CD4-positive, alpha-beta memory T cell (primary cell): ENCODE results near the gene TET3. TPM values are rescaled to one million over a fixed set of nuclear protein-coding genes. Genes with fewer than 3 reads are reported as not detected.

Experiments used
- CTCF ChIA-PET: fragments of 350-600 bp; sonication (Branson Sonifier 250); formaldehyde crosslinking; loops from one replicate; lab custom pipeline; 2021; ENCODE audit warnings: inconsistent platforms; ENCODE audit not compliant: partially characterized antibody; lab: Charles Lee
- POLR2A ChIA-PET: fragments of 350-600 bp; sonication (Branson Sonifier 250); formaldehyde crosslinking; loops from one replicate; lab custom pipeline; 2021; ENCODE audit not compliant: partially characterized antibody; lab: Charles Lee
- DNase-seq, 5 donors: peaks; one replicate each; pipeline versions ENCODE4 v3.0.0 to v3.0.0-alpha.2; 2020 to 2022; ENCODE audit warnings: mixed read lengths in 1 of 5
- H3K27ac ChIP-seq: one replicate; pipeline ENCODE4 v1.7.0; 2013; ENCODE audit warnings: low read depth, low read length
- H3K27me3 ChIP-seq: 2 replicates; pipeline ENCODE4 v1.7.0; 2013; ENCODE audit warnings: mild to moderate bottlenecking, low read length, moderate library complexity; ENCODE audit not compliant: insufficient read depth
- H3K36me3 ChIP-seq: 2 replicates; pipeline ENCODE4 v1.7.0; 2013; ENCODE audit warnings: mild to moderate bottlenecking, low read length, moderate library complexity; ENCODE audit not compliant: insufficient read depth
- H3K4me1 ChIP-seq: 2 replicates; pipeline ENCODE4 v1.7.0; 2013; ENCODE audit warnings: mild to moderate bottlenecking, low read length, moderate library complexity; ENCODE audit not compliant: insufficient read depth
- H3K4me3 ChIP-seq, 2 donors: one replicate each; pipeline ENCODE4 v1.7.0; 2013; ENCODE audit warnings: low read length in 2 of 2, mild to moderate bottlenecking in 1 of 2
- H3K9me3 ChIP-seq, 2 donors: one replicate each; pipeline ENCODE4 v1.7.0; 2013; ENCODE audit warnings: low read length in 2 of 2, control low read depth in 1 of 2; ENCODE audit not compliant: control insufficient read depth in 1 of 2
- H3K27ac Mint-ChIP-seq, 7 donors: one replicate each; pipeline ENCODE4 v1.8.0; 2020 to 2021; ENCODE audit warnings: mixed read lengths in 7 of 7, mild to moderate bottlenecking in 6 of 7, inconsistent platforms in 3 of 7, moderate library complexity in 3 of 7
- H3K27me3 Mint-ChIP-seq, 2 donors: one replicate each; pipeline ENCODE4 v1.8.0; 2020 to 2021; ENCODE audit warnings: mixed read lengths in 2 of 2
- H3K36me3 Mint-ChIP-seq, 2 donors: one replicate each; pipeline ENCODE4 v1.8.0; 2020 to 2021; ENCODE audit warnings: mixed read lengths in 2 of 2, inconsistent platforms in 1 of 2, mild to moderate bottlenecking in 1 of 2
- H3K4me1 Mint-ChIP-seq, 4 donors: one replicate each; pipeline ENCODE4 v1.8.0; 2020 to 2021; ENCODE audit warnings: mixed read lengths in 4 of 4, mild to moderate bottlenecking in 1 of 4
- H3K4me3 Mint-ChIP-seq, 8 donors: one replicate each; pipeline ENCODE4 v1.8.0; 2020 to 2021; ENCODE audit warnings: mixed read lengths in 8 of 8, mild to moderate bottlenecking in 7 of 8, moderate library complexity in 6 of 8, inconsistent platforms in 3 of 8
- H3K9me3 Mint-ChIP-seq, 8 donors: one replicate each; pipeline ENCODE4 v1.8.0; 2020 to 2021; ENCODE audit warnings: mixed read lengths in 8 of 8, mild to moderate bottlenecking in 5 of 8, inconsistent platforms in 3 of 8, moderate library complexity in 1 of 8
- intact Hi-C: fragments of 100-400 bp; cut with micrococcal nuclease; formaldehyde crosslinking; loops from one replicate; pipeline ENCODE4 v1.15.1; 2023
- polyA plus RNA-seq, 2 donors: library from polyadenylated mRNA; unstranded; fragments of 300-500 nt; fragmentation: Illumina TruSeq; gene quantifications; one replicate each; pipeline ENCODE4 v1.2.3, GENCODE V29; 2021
- total RNA-seq, 2 experiments: library from RNA; stranded (reverse); gene quantifications; one replicate each; pipeline ENCODE4 v1.2.3, GENCODE V29; 2021

Gene TET3
- total and polyA plus RNA-seq, 4 experiments from 2014 or later, result 0.03 to 19.4 (median 9.4) TPM

DNA sequence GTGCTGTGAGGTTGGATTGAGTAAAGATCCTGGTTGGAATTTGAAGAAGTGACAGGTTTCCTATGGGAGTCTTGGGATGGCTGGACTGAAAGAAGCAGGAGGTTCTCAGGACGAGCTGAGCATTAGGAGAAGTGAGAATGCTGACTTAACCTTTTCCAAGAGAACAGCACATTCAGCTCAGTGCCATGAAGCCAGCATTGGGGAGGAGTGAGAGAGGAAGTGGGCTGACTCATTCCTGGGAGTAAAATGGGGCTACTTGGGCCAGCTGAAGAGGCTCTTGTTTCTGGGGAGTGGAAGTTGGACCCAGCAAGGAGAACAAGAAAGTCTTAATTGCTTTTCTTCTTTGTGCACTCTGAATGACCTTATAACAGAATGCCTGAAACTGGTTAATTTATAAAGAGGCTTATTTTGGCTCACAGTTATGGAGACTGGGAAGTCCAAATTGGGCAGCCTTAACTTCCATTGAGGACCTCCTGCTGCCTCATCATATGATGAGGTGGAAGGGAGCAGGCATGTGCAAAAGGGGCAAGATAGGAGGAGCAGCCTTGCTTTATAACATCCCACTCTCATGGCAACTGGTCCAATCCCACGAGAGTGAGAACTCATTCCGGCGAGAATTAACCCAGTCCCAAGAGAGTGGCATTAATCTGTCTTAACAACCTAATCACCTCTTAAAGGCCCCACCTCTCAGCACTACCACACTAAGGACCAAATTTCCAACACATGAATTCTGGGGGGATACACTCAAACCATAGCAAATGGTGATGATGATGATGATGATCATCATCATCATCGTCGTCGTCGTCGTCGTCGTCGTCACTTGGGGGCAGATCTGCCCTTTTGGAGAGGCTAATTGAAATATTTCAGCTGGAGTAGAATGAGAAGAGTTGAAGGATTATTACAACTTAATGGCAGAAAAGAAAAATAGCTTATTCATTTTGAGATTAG lies 31.9 kb upstream of the TET3 start:
- Mint-ChIP-seq H3K4me1 (peaks cover 26 to 42% (median 33%) of the 10 kb centered on the region in 4 donors), H3K27ac (peak overlapping the region in 5 of 7 donors; percentile 5 to 77 (median 60)), H3K4me3 (no peak overlapping the region), H3K9me3 (no peaks in the 10 kb centered on the region), H3K27me3 (no peaks in the 10 kb centered on the region), H3K36me3 (peaks cover 68 to 77% of the 10 kb centered on the region in 2 donors)
- ChIA-PET CTCF (interaction anchor here (0.7 to 2.0 kb wide), 2 partner anchors 8 to 35 kb away, joined by 3 to 5 read pairs; no protein-coding TSS in a partner anchor), POLR2A (no interaction called here)
- Histone ChIP-seq H3K9me3 (no peaks in the 10 kb centered on the region), H3K4me3 (no peak overlapping the region), H3K27me3 (no peaks in the 10 kb centered on the region), H3K4me1 (peaks cover 21% of the 10 kb centered on the region), H3K27ac (no peak overlapping the region), H3K36me3 (peaks cover 46% of the 10 kb centered on the region)
- DNase-seq, result no peak
- intact Hi-C loops, result no loop called here

DNA sequence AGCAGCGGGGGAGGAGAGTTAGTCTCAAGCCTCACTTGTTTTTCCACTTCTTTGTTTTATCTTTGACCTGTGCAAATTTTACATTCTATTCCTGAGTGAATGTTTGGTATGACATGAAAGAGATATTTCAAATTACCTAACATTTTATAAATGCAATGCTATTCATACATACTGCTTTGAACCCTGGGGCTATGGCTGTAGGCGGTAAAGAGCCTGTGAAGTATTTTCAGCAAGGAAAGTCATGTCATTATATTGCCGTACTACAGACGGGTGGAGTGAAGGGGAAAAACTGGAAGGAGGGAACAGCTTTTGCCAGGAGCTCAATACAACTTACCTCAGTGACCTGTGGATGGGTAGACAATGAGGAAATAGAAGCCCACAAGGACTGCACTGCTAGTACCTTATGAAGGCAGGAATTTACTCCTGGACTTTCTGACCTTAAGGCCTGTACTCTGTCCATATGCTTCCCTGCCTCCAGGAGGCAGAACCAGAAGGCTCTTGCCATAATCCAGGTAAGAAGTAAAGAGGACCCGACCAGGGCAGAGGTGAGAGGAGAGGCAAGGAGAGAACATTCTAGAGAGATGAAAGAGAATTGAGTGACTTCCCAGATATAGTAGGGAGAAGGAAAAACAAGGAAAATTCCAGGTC lies 28.4 kb upstream of the TET3 start:
- Mint-ChIP-seq H3K4me1 (peaks cover 4 to 15% (median 9%) of the 10 kb centered on the region in 4 donors), H3K27me3 (no peaks in the 10 kb centered on the region), H3K4me3 (no peak overlapping the region), H3K9me3 (no peaks in the 10 kb centered on the region), H3K27ac (peak overlapping the region in 4 of 7 donors; percentile 15 to 62 (median 47)), H3K36me3 (peaks cover 72 to 75% of the 10 kb centered on the region in 2 donors)
- H3K4me3 ChIP-seq, result no peak overlapping the region
- DNase-seq, result no peak
- ChIA-PET POLR2A (no interaction called here), CTCF (no interaction called here)
- no peaks in the 10 kb centered on the region for H3K9me3 ChIP-seq
- intact Hi-C loops, result no loop called here
- no peaks in the 10 kb centered on the region for H3K27me3 ChIP-seq
- no peak overlapping the region for H3K27ac ChIP-seq
- peaks cover 50% of the 10 kb centered on the region for H3K36me3 ChIP-seq
- no peaks in the 10 kb centered on the region for H3K4me1 ChIP-seq

DNA sequence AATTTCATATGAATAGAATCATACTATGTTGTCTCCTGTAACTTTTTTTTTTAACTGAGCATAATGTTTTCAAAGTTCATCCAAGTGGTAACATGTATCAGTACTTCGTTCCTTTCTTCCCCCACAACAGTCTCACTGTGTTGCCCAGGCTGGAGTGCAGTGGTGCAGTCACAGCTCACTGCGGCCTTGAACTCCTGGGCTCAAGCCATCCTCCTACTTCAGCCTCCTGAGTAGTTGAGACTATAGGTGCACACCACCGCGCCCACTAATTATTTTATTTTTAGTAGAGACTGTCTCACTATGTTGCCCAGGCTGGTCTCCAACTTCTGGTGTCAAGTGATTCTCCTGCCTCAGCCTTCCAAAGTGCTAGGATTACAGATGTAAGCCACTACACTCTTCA lies 23.4 kb upstream of the TET3 start:
- H3K9me3 Mint-ChIP-seq, result peaks cover 0 to 8% (median 3%) of the 10 kb centered on the region in 8 donors
- no peak for DNase-seq
- H3K27me3 ChIP-seq, result no peaks in the 10 kb centered on the region
- no peak overlapping the region for H3K4me3 Mint-ChIP-seq
- no peak overlapping the region for H3K27ac Mint-ChIP-seq
- H3K4me1 ChIP-seq, result peaks cover 6% of the 10 kb centered on the region
- H3K4me1 Mint-ChIP-seq, result peaks cover 12 to 27% (median 18%) of the 10 kb centered on the region in 4 donors
- ChIA-PET CTCF (no interaction called here), POLR2A (no interaction called here)
- H3K36me3 Mint-ChIP-seq, result peaks cover 45 to 47% of the 10 kb centered on the region in 2 donors
- peaks cover 32% of the 10 kb centered on the region for H3K36me3 ChIP-seq
- intact Hi-C loops, result no loop called here
- no peak overlapping the region for H3K27ac ChIP-seq
- H3K27me3 Mint-ChIP-seq, result no peaks in the 10 kb centered on the region
- H3K4me3 ChIP-seq, result no peak overlapping the region
- no peaks in the 10 kb centered on the region for H3K9me3 ChIP-seq

- Histone ChIP-seq H3K9me3 (no peaks in the 10 kb centered on the region), H3K4me1 (peaks cover 6% of the 10 kb centered on the region), H3K36me3 (peaks cover 25% of the 10 kb centered on the region), H3K4me3 (no peak overlapping the region), H3K27ac (no peak overlapping the region), H3K27me3 (no peaks in the 10 kb centered on the region)
- Mint-ChIP-seq H3K27ac (peak overlapping the region in 2 of 7 donors; percentile 54 to 59), H3K4me3 (no peak overlapping the region), H3K9me3 (peaks cover 0 to 8% (median 3%) of the 10 kb centered on the region in 8 donors), H3K4me1 (peaks cover 12 to 30% (median 16%) of the 10 kb centered on the region in 4 donors), H3K27me3 (no peaks in the 10 kb centered on the region), H3K36me3 (peaks cover 38 to 40% of the 10 kb centered on the region in 2 donors)
- ChIA-PET CTCF (interaction anchor here (0.9 kb wide), 1 partner anchor 94 kb away, joined by 3 read pairs; no protein-coding TSS in a partner anchor), POLR2A (no interaction called here)
- no peak for DNase-seq
- intact Hi-C loops, result no loop called here
These were observed 22.7 kb upstream of the TET3 start for GRCh38 chr2:73961823-73962615.

- Mint-ChIP-seq H3K4me1 (peaks cover 14 to 32% (median 16%) of the 10 kb centered on the region in 4 donors), H3K27ac (peak overlapping the region in 2 of 7 donors; percentile 1 to 19), H3K9me3 (peaks cover 0 to 8% (median 3%) of the 10 kb centered on the region in 8 donors), H3K4me3 (no peak overlapping the region), H3K36me3 (peaks cover 33 to 36% of the 10 kb centered on the region in 2 donors), H3K27me3 (no peaks in the 10 kb centered on the region)
- ChIA-PET CTCF (no interaction called here), POLR2A (no interaction called here)
- Histone ChIP-seq H3K36me3 (peaks cover 18% of the 10 kb centered on the region), H3K27ac (no peak overlapping the region), H3K4me3 (no peak overlapping the region), H3K27me3 (no peaks in the 10 kb centered on the region), H3K9me3 (no peaks in the 10 kb centered on the region), H3K4me1 (peaks cover 6% of the 10 kb centered on the region)
- intact Hi-C loops, result no loop called here
- DNase-seq, result no peak
These were observed 21.9 kb upstream of the TET3 start for GRCh38 chr2:73962798-73963197.

GRCh38 chr2:73963385-73964120 lies 21.2 kb upstream of the TET3 start:
- H3K36me3 Mint-ChIP-seq, result peaks cover 26 to 29% of the 10 kb centered on the region in 2 donors
- H3K27ac ChIP-seq, result no peak overlapping the region
- H3K4me1 ChIP-seq, result peaks cover 6% of the 10 kb centered on the region
- peaks cover 11% of the 10 kb centered on the region for H3K36me3 ChIP-seq
- DNase-seq, result no peak
- no peaks in the 10 kb centered on the region for H3K27me3 Mint-ChIP-seq
- no peaks in the 10 kb centered on the region for H3K27me3 ChIP-seq
- H3K4me1 Mint-ChIP-seq, result peaks cover 14 to 32% (median 17%) of the 10 kb centered on the region in 4 donors
- ChIA-PET CTCF (interaction anchor here (0.9 kb wide), 1 partner anchor 15 kb away, joined by 3 read pairs; no protein-coding TSS in a partner anchor), POLR2A (no interaction called here)
- intact Hi-C loops, result loop anchor here (2.0 kb wide), 1 partner anchor 15 kb away; no protein-coding TSS in a partner anchor
- H3K4me3 ChIP-seq, result no peak overlapping the region
- peak overlapping the region; percentile 1 to 83 (median 42) for H3K27ac Mint-ChIP-seq
- peak overlapping the region in 7 of 8 donors; percentile 6 to 73 (median 52) for H3K4me3 Mint-ChIP-seq
- no peaks in the 10 kb centered on the region for H3K9me3 ChIP-seq
- peaks cover 0 to 8% (median 3%) of the 10 kb centered on the region in 8 donors for H3K9me3 Mint-ChIP-seq
